ENCODE measurements around the gene RPP14.

DNA sequence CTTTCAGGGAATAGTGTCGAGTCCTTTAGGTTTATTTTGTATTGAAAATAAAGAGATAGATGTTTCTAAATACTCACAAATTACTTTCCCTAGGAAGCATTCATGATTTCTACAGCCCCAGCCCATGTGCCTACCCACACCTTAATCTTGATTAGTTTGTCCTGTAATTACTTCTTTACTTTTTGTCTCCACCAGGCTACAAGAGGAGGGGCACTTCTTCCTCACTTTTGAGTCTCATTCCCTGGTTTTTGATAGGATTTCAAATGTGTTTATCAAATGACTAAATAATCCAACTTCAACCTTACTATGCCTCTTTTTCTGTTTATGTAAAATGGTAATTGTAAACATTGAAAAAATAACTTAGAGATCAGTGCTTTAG is 28.4 kb downstream of the RPP14 start:
- TF ChIP-seq, protein P1, sequence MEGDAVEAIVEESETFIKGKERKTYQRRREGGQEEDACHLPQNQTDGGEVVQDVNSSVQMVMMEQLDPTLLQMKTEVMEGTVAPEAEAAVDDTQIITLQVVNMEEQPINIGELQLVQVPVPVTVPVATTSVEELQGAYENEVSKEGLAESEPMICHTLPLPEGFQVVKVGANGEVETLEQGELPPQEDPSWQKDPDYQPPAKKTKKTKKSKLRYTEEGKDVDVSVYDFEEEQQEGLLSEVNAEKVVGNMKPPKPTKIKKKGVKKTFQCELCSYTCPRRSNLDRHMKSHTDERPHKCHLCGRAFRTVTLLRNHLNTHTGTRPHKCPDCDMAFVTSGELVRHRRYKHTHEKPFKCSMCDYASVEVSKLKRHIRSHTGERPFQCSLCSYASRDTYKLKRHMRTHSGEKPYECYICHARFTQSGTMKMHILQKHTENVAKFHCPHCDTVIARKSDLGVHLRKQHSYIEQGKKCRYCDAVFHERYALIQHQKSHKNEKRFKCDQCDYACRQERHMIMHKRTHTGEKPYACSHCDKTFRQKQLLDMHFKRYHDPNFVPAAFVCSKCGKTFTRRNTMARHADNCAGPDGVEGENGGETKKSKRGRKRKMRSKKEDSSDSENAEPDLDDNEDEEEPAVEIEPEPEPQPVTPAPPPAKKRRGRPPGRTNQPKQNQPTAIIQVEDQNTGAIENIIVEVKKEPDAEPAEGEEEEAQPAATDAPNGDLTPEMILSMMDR (IDR thresholded peaks at IDR 0.05): no peak
- TF ChIP-seq POLR2A (IDR thresholded peaks at IDR 0.05; ENCODE audit: low read length) (no peak), RNF2 (IDR thresholded peaks at IDR 0.05; ENCODE audit: borderline replicate concordance, low read depth) (no peak), SREBF2 (IDR thresholded peaks at IDR 0.05) (no peak), RFX5 (IDR thresholded peaks at IDR 0.05) (no peak)
- TF ChIP-seq, protein P2, sequence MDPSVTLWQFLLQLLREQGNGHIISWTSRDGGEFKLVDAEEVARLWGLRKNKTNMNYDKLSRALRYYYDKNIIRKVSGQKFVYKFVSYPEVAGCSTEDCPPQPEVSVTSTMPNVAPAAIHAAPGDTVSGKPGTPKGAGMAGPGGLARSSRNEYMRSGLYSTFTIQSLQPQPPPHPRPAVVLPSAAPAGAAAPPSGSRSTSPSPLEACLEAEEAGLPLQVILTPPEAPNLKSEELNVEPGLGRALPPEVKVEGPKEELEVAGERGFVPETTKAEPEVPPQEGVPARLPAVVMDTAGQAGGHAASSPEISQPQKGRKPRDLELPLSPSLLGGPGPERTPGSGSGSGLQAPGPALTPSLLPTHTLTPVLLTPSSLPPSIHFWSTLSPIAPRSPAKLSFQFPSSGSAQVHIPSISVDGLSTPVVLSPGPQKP (IDR thresholded peaks at IDR 0.05; ENCODE audit: low read depth, low read length): no peak
